ENCODE data around the gene DLG2. TPM values are rescaled to one million over a fixed set of nuclear protein-coding genes. Genes with fewer than 3 reads are reported as not detected.

DLG2 gene
- total and polyA plus RNA-seq, 7 donors = 0.23 to 5.3 (median 3.4) TPM

DNA sequence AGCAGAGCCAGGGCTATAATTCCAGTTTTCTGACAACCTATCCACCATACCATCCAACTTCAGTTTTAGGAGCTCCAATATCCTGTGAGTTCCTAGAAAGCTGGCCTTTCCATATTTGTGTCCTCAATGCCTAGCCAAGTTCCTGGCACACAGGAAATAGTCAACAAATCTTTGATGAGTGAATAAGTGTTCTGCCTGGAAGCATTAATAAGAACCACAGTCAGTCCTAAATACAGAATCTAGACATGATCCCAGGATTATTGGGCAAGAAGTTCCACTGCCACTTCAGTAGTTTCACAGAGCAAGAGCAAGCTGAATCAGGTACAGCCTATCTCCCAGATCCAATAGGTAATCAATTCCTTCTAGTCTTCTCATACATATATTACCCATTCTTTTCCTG is 942.0 kb downstream of the DLG2 start:
- peak in 3 of 4 donors; percentile 43 to 73 (median 71) for ATAC-seq
- Histone ChIP-seq H3K4me3 (no peak overlapping the region), H3K9me3 (no peaks in the 10 kb centered on the region), H3K4me1 (no peaks in the 10 kb centered on the region), H3K27ac (no peak overlapping the region), H3K27me3 (ENCODE audit: insufficient read depth in 3 of 3, low read length in 2 of 3) (no peaks in the 10 kb centered on the region), H3K36me3 (ENCODE audit: insufficient read depth in 1 of 2, low read depth in 1 of 2) (no peaks in the 10 kb centered on the region)
- intact Hi-C loops (cut with DNase I) = no loop called here
- TF ChIP-seq, protein P1, sequence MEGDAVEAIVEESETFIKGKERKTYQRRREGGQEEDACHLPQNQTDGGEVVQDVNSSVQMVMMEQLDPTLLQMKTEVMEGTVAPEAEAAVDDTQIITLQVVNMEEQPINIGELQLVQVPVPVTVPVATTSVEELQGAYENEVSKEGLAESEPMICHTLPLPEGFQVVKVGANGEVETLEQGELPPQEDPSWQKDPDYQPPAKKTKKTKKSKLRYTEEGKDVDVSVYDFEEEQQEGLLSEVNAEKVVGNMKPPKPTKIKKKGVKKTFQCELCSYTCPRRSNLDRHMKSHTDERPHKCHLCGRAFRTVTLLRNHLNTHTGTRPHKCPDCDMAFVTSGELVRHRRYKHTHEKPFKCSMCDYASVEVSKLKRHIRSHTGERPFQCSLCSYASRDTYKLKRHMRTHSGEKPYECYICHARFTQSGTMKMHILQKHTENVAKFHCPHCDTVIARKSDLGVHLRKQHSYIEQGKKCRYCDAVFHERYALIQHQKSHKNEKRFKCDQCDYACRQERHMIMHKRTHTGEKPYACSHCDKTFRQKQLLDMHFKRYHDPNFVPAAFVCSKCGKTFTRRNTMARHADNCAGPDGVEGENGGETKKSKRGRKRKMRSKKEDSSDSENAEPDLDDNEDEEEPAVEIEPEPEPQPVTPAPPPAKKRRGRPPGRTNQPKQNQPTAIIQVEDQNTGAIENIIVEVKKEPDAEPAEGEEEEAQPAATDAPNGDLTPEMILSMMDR (IDR thresholded peaks at IDR 0.05) = no peak
- DNase-seq = no peak

DNA sequence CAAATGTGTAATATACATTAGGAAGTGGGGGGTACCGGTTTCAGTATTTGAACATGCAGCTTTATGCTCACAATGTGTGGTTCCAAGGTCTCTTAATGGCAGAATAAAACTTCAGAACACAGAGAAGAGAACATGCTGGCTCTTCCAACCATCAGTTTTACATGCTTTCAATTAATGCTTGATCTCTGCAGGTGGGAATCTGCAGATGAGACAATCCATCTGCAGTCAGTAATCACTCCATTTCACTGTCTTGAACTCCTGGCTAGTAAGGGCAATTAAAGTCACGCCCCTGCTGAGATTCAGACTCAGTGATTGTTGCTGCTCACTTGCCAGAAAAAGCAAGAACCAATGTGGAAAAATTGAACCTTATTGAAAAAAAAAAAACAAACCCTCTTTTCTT is 945.7 kb downstream of the DLG2 start:
- ATAC-seq (no peak), DNase-seq (no peak)
- Histone ChIP-seq H3K4me3 (no peak overlapping the region), H3K27ac (no peak overlapping the region), H3K27me3 (ENCODE audit: insufficient read depth in 3 of 3, low read length in 2 of 3) (no peaks in the 10 kb centered on the region), H3K36me3 (ENCODE audit: insufficient read depth in 1 of 2, low read depth in 1 of 2) (no peaks in the 10 kb centered on the region), H3K9me3 (no peaks in the 10 kb centered on the region), H3K4me1 (no peaks in the 10 kb centered on the region)
- 72 to 82% (median 79%) methylated on average over 2 of the region's 2 CpGs for WGBS, 3 donors
- intact Hi-C loops (cut with DNase I) = no loop called here
- TF ChIP-seq, protein P1 (IDR thresholded peaks at IDR 0.05) = no peak

DNA sequence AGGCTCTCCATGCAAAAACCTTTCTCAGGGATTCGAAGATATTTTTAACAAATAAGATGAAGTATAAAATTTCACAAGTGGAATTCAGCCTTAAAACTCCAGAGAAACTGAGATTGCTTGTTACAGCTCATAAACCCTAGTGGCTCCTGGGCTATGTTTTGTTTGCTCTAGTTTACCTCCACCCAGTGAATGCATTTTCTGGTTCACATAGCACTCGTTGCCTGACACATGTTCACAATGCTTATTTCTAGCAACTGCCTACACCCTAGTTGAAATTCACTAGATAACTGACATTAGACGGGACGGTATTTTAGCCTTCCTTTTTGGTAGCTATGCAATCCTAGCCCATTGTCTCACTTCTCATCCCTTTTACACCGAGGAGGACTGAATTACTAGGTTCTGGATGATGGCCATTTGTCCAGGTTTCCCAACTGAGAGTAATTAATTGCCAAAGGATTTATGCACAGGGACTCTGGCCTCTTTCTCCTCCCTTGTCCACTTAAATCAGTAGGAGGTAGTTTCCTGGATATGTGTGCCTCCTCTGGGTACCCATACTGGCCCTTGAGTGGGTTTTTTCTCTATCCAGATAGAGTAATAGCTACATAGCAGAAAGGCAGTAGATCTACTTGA is 951.6 kb downstream of the DLG2 start:
- intact Hi-C loops (cut with DNase I) = no loop called here
- TF ChIP-seq, protein P1 (IDR thresholded peaks at IDR 0.05) = no peak
- Histone ChIP-seq H3K4me3 (no peak overlapping the region), H3K36me3 (ENCODE audit: insufficient read depth in 1 of 2, low read depth in 1 of 2) (no peaks in the 10 kb centered on the region), H3K4me1 (peaks cover 13% of the 10 kb centered on the region), H3K27ac (no peak overlapping the region), H3K9me3 (no peaks in the 10 kb centered on the region), H3K27me3 (ENCODE audit: insufficient read depth in 3 of 3, low read length in 2 of 3) (no peaks in the 10 kb centered on the region)
- DNase-seq (no peak), ATAC-seq (no peak)
- 28 to 44% (median 32%) methylated on average over 5 of the region's 5 CpGs for WGBS, 3 donors

DNA sequence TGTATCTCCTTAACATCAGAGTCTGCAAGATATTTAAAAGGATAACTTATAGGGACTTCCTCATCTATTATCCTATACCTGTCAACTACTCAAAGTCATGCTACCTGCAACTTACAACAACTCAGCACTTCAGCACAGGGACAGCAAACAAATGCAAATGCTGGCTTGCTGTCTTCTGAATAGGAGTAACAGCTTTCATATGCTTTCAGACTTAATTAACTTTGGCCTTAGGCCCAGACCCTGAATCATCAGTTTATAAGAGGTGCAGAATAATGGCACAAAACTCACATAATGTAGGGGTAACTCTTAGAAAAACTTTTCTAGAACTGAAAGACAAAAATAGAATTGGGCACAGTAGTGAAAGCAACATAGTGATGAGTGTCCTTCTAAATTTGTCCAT is 953.4 kb downstream of the DLG2 start:
- Histone ChIP-seq H3K4me1 (peaks cover 13% of the 10 kb centered on the region), H3K9me3 (no peaks in the 10 kb centered on the region), H3K27me3 (ENCODE audit: insufficient read depth in 3 of 3, low read length in 2 of 3) (no peaks in the 10 kb centered on the region), H3K36me3 (ENCODE audit: insufficient read depth in 1 of 2, low read depth in 1 of 2) (no peaks in the 10 kb centered on the region), H3K27ac (no peak overlapping the region), H3K4me3 (no peak overlapping the region)
- intact Hi-C loops (cut with DNase I) = no loop called here
- no peak for DNase-seq
- TF ChIP-seq, protein P1 (IDR thresholded peaks at IDR 0.05) = no peak
- peak in 2 of 4 donors; percentile 15 to 30 for ATAC-seq
